Loucy (cell line): ENCODE data around the gene CDH15.

Source experiments
- CTCF ChIP-seq: fragments of 200-600 bp; sonication (generic); conservative IDR thresholded peaks from 2 replicates; pipeline ENCODE4 v1.5.1; 2014; ENCODE audit warnings: mild to moderate bottlenecking, antibody characterized with exemption, low read length
- EZH2phosphoT487 ChIP-seq: fragments of 200-600 bp; IDR thresholded peaks from 2 replicates; pipeline ENCODE4 v1.6.1; 2018; ENCODE audit warnings: antibody characterized with exemption, mild to moderate bottlenecking, moderate library complexity, borderline replicate concordance

DNA sequence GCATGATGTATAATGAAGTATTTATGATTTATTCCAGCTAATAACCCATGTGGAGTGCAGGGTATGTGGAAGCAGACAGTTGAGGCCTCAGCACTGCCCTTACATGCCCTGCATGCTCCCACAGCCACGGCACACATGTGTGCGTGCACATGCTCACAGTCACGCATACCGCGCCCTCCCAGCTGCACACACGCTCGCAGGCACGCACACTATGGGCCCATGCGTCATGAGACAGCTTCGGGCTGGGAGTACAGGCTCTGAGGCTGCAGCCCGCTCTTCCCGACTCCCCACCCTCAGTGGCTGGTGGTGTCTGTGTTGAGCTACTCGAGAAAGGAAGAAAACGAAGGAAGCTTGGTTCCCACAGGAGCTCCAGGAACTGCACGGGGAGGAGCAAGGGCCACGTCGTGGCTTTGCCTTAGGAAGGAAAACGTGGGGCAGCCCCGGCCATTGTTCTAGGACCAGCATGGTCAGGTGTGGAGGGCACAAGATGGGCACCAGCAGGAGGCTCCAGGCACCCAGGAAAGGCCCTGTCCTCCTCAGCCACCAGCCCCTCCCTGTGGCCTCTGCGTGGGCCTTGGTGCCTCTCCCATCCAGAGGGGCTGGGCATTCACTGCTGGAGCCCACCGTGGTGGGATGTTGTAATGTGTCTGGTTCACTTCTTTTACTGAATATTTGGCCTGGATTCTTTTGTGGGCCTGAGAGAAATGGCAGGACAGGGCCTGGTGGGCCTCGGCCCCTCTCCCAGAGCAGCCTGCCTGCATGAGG, 27.5 kb upstream of the CDH15 start:
- TF ChIP-seq CTCF = no peak
- TF ChIP-seq EZH2phosphoT487 = no peak
